Skeletal muscle tissue (tissue), 4 donors: ENCODE results near the gene TRIM44. TPM values are rescaled to one million over a fixed set of nuclear protein-coding genes. Genes with fewer than 3 reads are reported as not detected.
"Not testable (repeated sequence)": the region's sequence is repeated elsewhere in the genome, so short reads cannot be mapped to it uniquely, and the experiment has no call there.

ENCODE experiments used
- H3K27ac ChIP-seq: one replicate; pipeline ENCODE4 v1.7.0; 2013; ENCODE audit warnings: mild to moderate bottlenecking, low read depth, low read length, inconsistent platforms
- H3K27me3 ChIP-seq, 3 donors: one replicate each; pipeline ENCODE4 v1.7.0; 2013; ENCODE audit warnings: low read length in 3 of 3; ENCODE audit not compliant: control insufficient read depth in 3 of 3, insufficient read depth in 3 of 3
- H3K36me3 ChIP-seq, 3 donors: one replicate each; pipeline ENCODE4 v1.7.0; 2013; ENCODE audit warnings: low read length in 3 of 3; ENCODE audit not compliant: control insufficient read depth in 3 of 3, insufficient read depth in 3 of 3
- H3K4me1 ChIP-seq, 3 donors: one replicate each; pipeline ENCODE4 v1.7.0; 2013; ENCODE audit warnings: low read length in 3 of 3, mild to moderate bottlenecking in 3 of 3; ENCODE audit not compliant: control insufficient read depth in 3 of 3, insufficient read depth in 3 of 3
- H3K4me3 ChIP-seq, 3 donors: one replicate each; pipeline ENCODE4 v1.7.0; 2013; ENCODE audit warnings: low read length in 3 of 3
- H3K9ac ChIP-seq, 3 donors: one replicate each; pipeline ENCODE4 v1.7.0; 2013; ENCODE audit warnings: low read length in 3 of 3, mild to moderate bottlenecking in 3 of 3, moderate library complexity in 2 of 3, low read depth in 1 of 3
- H3K9me3 ChIP-seq, 3 donors: one replicate each; pipeline ENCODE4 v1.7.0; 2013; ENCODE audit warnings: low read length in 3 of 3; ENCODE audit not compliant: control insufficient read depth in 3 of 3
- total RNA-seq: library from RNA; depleted of rRNA; stranded (reverse); fragments of >200 nt; gene quantifications from one replicate; pipeline ENCODE4 v1.2.3, GENCODE V29; 2014
- donor health status: Osteomylitis.

Gene TRIM44
- total RNA-seq, 1 donor from 2014 or later: 11.5 TPM

DNA sequence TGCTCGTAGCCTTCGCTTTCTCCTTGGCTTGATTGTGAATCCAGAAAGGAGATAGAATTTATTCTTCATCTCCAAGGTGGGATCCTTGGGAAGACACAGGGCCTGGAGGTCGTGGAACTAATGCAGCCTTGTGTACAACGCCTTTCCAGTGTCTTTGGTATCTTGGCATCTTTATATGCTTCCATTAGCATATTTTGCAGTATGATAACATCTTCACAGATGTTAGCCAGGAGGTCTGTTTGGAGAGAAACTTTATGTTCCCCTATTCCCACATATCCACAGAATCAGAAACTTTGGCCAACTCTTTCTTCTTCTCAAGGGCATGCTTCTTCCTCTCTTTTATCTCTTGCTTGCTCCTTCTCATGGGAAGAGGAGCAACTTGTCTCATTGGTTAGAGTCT is 101.2 kb downstream of the TRIM44 start:
- Histone ChIP-seq H3K9me3 (no peaks in the 10 kb centered on the region), H3K36me3 (no peaks in the 10 kb centered on the region), H3K4me3 (no peak overlapping the region), H3K9ac (no peak overlapping the region), H3K4me1 (peaks cover 2 to 21% (median 6%) of the 10 kb centered on the region in 3 donors), H3K27ac (no peak overlapping the region), H3K27me3 (no peaks in the 10 kb centered on the region)

- Histone ChIP-seq H3K4me3 (no peak overlapping the region), H3K36me3 (no peaks in the 10 kb centered on the region)
These were observed 101.8 kb downstream of the TRIM44 start for GRCh38 chr11:35764417-35764816.

DNA sequence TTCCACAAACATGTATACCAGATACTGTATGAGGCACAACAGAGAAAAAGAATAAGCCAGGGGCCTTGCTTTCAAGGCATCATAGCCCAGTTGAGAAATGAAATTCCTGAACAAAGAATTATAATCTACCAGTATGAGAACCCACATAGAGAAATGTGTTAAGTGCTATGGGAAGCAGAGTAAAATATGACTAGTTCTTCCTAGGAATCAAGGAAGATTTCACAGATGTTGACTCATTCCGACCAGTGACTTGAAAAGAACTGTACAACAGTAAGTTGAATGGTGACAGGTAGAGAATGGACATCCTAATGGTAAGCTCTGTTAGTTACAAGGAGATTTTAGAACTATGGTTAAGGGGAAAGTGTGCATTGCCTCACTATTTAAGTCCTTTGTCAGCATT is 102.6 kb downstream of the TRIM44 start:
- Histone ChIP-seq H3K27ac (no peak overlapping the region), H3K4me3 (no peak overlapping the region), H3K9me3 (no peaks in the 10 kb centered on the region), H3K27me3 (no peaks in the 10 kb centered on the region), H3K9ac (no peak overlapping the region), H3K36me3 (no peaks in the 10 kb centered on the region), H3K4me1 (peaks cover 2 to 21% (median 6%) of the 10 kb centered on the region in 3 donors)

More at GRCh38 chr11:35764417-35764816, 101.8 kb downstream of the TRIM44 start:
- H3K9me3 ChIP-seq: no peaks in the 10 kb centered on the region
- H3K27ac ChIP-seq: no peak overlapping the region
- no peak overlapping the region for H3K9ac ChIP-seq
- peaks cover 2 to 21% (median 6%) of the 10 kb centered on the region in 3 donors for H3K4me1 ChIP-seq
- no peaks in the 10 kb centered on the region for H3K27me3 ChIP-seq

DNA sequence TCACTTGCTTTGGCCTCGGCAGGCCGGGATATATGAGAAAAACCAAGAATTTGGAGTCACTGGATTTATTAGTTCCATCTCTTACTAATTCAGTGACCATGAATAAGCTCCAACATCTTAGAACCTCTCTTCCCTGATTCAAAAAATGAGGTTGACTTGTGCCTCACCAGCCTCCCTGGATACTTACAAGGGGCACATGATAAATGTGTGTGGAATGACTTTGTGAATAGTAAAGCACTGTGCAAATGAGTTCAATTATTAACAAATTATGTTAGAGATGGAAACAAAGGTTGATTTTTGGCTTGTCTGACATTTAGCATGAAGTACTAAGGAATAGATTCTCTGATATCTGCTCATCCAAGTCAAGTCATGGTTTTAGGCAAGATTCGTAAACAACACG is 104.1 kb downstream of the TRIM44 start:
- Histone ChIP-seq H3K9ac (no peak overlapping the region), H3K27ac (no peak overlapping the region), H3K27me3 (no peaks in the 10 kb centered on the region), H3K36me3 (no peaks in the 10 kb centered on the region), H3K4me1 (peaks cover 2 to 20% (median 3%) of the 10 kb centered on the region in 3 donors), H3K9me3 (no peaks in the 10 kb centered on the region), H3K4me3 (no peak overlapping the region)

GRCh38 chr11:35770425-35770824 is 107.8 kb downstream of the TRIM44 start:
- not testable (repeated sequence) for H3K27me3 ChIP-seq, H3K27ac ChIP-seq, H3K36me3 ChIP-seq, H3K9ac ChIP-seq, H3K4me1 ChIP-seq, H3K9me3 ChIP-seq, H3K4me3 ChIP-seq

GRCh38 chr11:35771722-35772121 is 109.1 kb downstream of the TRIM44 start:
- Histone ChIP-seq H3K27ac (no peak overlapping the region), H3K4me1 (no peaks in the 10 kb centered on the region), H3K27me3 (no peaks in the 10 kb centered on the region), H3K36me3 (no peaks in the 10 kb centered on the region), H3K9me3 (no peaks in the 10 kb centered on the region), H3K9ac (no peak overlapping the region), H3K4me3 (no peak overlapping the region)

GRCh38 chr11:35777241-35777640 is 114.7 kb downstream of the TRIM44 start:
- not testable (repeated sequence) for H3K27ac ChIP-seq, H3K27me3 ChIP-seq, H3K36me3 ChIP-seq, H3K9me3 ChIP-seq, H3K4me3 ChIP-seq, H3K4me1 ChIP-seq, H3K9ac ChIP-seq

DNA sequence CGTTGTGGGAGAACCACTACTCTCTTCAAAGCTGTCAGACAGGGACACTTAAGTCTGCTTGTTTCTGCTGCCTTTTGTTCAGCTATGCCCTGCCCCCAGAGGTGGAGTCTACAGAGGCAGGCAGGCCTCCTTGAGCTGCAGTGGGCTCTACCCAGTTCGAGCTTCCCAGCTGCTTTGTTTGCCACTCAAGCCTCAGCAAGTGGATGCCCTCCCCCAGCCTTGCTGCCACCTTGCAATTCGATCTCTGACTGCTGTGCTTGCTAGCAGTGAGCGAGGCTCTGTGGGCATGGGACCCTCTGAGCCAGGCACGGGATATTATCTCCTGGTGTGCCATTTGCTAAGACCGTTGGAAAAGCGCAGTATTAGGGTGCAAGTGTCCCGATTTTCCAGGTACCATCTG is 116.4 kb downstream of the TRIM44 start:
- H3K9me3 ChIP-seq, H3K27ac ChIP-seq, H3K27me3 ChIP-seq, H3K4me3 ChIP-seq, H3K9ac ChIP-seq, H3K4me1 ChIP-seq, H3K36me3 ChIP-seq: not testable (repeated sequence)

DNA sequence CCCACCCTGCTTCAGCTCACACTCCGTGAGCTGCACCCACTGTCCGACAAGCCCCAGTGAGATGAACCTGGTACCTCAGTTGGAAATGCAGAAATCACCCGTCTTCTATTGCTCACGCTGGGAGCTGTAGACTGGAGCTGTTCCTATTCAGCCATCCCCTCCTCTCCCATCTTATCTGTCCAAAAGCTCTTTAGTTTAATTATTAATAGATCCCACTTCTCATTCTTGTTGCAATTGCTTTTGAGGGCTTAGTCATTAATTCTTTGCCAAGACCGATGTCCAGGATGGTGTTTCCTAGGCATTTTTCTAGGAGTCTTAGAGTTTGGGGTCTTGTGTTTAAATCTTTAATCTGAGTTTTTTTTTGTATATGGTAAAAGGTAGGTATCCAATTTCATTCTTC is 116.8 kb downstream of the TRIM44 start:
- no peak overlapping the region for H3K4me3 ChIP-seq
- H3K36me3 ChIP-seq: no peaks in the 10 kb centered on the region
- peaks cover 0 to 4% (median 3%) of the 10 kb centered on the region in 3 donors for H3K4me1 ChIP-seq
- no peaks in the 10 kb centered on the region for H3K27me3 ChIP-seq
- no peaks in the 10 kb centered on the region for H3K9me3 ChIP-seq
- H3K9ac ChIP-seq: no peak overlapping the region
- no peak overlapping the region for H3K27ac ChIP-seq

DNA sequence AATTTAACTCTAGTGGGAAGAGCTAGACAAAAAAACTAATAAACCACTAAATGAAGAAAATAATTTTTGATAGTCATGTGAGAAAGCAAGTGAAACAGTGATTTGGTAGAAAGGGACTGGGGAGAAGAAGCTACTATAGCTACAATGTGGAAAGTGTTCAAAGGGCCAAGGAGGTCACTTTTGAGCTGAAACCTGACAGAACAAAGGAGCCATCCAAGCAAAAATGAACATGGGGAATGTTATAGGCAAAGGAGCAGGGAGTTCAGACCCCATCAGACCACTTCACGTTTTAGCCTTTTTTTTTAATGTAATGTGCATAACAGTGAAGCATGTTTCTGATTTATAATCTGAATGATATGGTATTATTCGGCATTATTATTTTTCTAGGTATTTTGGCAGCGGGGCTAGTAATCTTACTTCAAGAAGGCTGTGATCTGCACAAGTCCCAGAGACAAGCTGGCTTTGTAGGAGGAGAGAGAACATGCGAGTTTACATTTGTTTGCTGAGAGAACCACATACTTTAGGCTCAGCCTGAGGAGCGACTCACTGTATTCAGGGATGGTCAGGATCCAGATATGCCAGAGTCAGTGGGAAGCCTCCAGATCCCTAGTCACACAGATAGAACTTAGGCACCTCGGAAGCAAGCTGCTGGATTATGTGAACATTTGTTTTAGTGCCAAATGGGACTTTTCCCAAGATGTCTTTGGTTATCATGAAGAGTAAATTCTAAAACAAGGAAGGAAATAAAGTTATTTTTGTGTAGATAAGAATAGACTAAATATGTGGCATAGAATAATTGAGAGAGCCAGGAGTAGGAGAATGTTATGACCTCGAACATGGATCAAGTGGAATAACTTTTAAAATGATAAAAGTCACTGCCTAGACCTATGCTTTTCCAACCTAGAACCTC is 118.6 kb downstream of the TRIM44 start:
- H3K9ac ChIP-seq: no peak overlapping the region
- H3K4me3 ChIP-seq: no peak overlapping the region
- no peak overlapping the region for H3K27ac ChIP-seq
- no peaks in the 10 kb centered on the region for H3K27me3 ChIP-seq
- H3K36me3 ChIP-seq: no peaks in the 10 kb centered on the region
- H3K4me1 ChIP-seq: peaks cover 0 to 4% (median 3%) of the 10 kb centered on the region in 3 donors
- no peaks in the 10 kb centered on the region for H3K9me3 ChIP-seq
